Spinal cord (tissue), 10 donors: ENCODE results near the gene SPATA6. TPM values are rescaled to one million over a fixed set of nuclear protein-coding genes. Genes with fewer than 3 reads are reported as not detected.
"Not testable (repeated sequence)": the region's sequence is repeated elsewhere in the genome, so short reads cannot be mapped to it uniquely, and the experiment has no call there.

Experiments used
- DNase-seq, 6 donors: peaks; one replicate each; pipeline versions ENCODE4 v3.0.0 to v3.0.0-alpha.2; 2013 to 2015; ENCODE audit warnings: low spot score in 6 of 6, low read depth in 4 of 6
- H3K27ac ChIP-seq: one replicate; pipeline ENCODE4 v1.5.1; 2013; ENCODE audit warnings: low read depth, low read length, control low read depth
- H3K27me3 ChIP-seq: one replicate; pipeline ENCODE4 v1.6.1; 2013; ENCODE audit warnings: low read length; ENCODE audit not compliant: control insufficient read depth, insufficient read depth
- H3K36me3 ChIP-seq: one replicate; pipeline ENCODE4 v1.6.1; 2013; ENCODE audit warnings: low read length; ENCODE audit not compliant: control insufficient read depth, insufficient read depth
- H3K4me1 ChIP-seq: one replicate; pipeline ENCODE4 v1.6.1; 2013; ENCODE audit warnings: low read length; ENCODE audit not compliant: control insufficient read depth, insufficient read depth
- H3K4me3 ChIP-seq: one replicate; pipeline ENCODE4 v1.5.1; 2013; ENCODE audit warnings: low read depth, low read length, control low read depth
- H3K9me3 ChIP-seq: one replicate; pipeline ENCODE4 v1.6.1; 2013; ENCODE audit warnings: low read length; ENCODE audit not compliant: control insufficient read depth, insufficient read depth
- WGBS: methylation state at CpG from one replicate; pipeline ENCODE4 v1.1.5; 2013; ENCODE audit warnings: missing lambda C conversion rate; ENCODE audit not compliant: insufficient coverage; 5-methylcytosine and 5-hydroxymethylcytosine counted together
- polyA plus RNA-seq, 2 donors: library from polyadenylated mRNA; unstranded; fragments of 120-200 nt; gene quantifications; one replicate each; pipeline ENCODE4 v1.2.1, GENCODE V29; 2013; ENCODE audit not compliant: insufficient read length in 2 of 2
- total RNA-seq, 2 donors: library from RNA; depleted of rRNA in 1 of 2; stranded (reverse); fragments of 120-200 nt in 1 of 2; fragments of >200 nt in 1 of 2; gene quantifications; one replicate each; pipeline versions ENCODE4 v1.2.3 to v1.2.4, GENCODE V29; 2013 to 2014
- donor health status: healthy.

The SPATA6 gene
- total and polyA plus RNA-seq, 4 donors = 18.7 to 71.1 (median 33.9) TPM

- DNase-seq = no peak
- Histone ChIP-seq H3K4me3 (no peak overlapping the region), H3K27ac (no peak overlapping the region), H3K27me3 (no peaks in the 10 kb centered on the region), H3K36me3 (no peaks in the 10 kb centered on the region), H3K9me3 (no peaks in the 10 kb centered on the region), H3K4me1 (no peaks in the 10 kb centered on the region)
- WGBS = 78% methylated on average over 4 of the region's 4 CpGs
These were observed 180.6 kb downstream of the SPATA6 start for GRCh38 chr1:48291421-48291820.

GRCh38 chr1:48285525-48285924 lies 186.5 kb downstream of the SPATA6 start:
- no peaks in the 10 kb centered on the region for H3K27me3 ChIP-seq
- H3K9me3 ChIP-seq = no peaks in the 10 kb centered on the region
- no peaks in the 10 kb centered on the region for H3K4me1 ChIP-seq
- no peaks in the 10 kb centered on the region for H3K36me3 ChIP-seq
- no peak overlapping the region for H3K4me3 ChIP-seq
- DNase-seq = no peak
- 96% methylated on average over 2 of the region's 3 CpGs for WGBS
- no peak overlapping the region for H3K27ac ChIP-seq

- not testable (repeated sequence) for H3K4me1 ChIP-seq, H3K4me3 ChIP-seq, DNase-seq, H3K27ac ChIP-seq, H3K27me3 ChIP-seq, H3K9me3 ChIP-seq, H3K36me3 ChIP-seq
- 84% methylated on average over 7 of the region's 10 CpGs for WGBS
These were observed 187.1 kb downstream of the SPATA6 start for GRCh38 chr1:48284696-48285420.

- not testable (repeated sequence) for H3K4me3 ChIP-seq, H3K27ac ChIP-seq, H3K9me3 ChIP-seq, DNase-seq, H3K4me1 ChIP-seq, H3K36me3 ChIP-seq, H3K27me3 ChIP-seq
These were observed 189.7 kb downstream of the SPATA6 start for GRCh38 chr1:48282329-48282728.

GRCh38 chr1:48277437-48277836 lies 194.6 kb downstream of the SPATA6 start:
- H3K27me3 ChIP-seq, H3K4me3 ChIP-seq, H3K4me1 ChIP-seq, DNase-seq, H3K27ac ChIP-seq, H3K9me3 ChIP-seq, H3K36me3 ChIP-seq: not testable (repeated sequence)
- WGBS = 100% methylated on average over 3 of the region's 10 CpGs

GRCh38 chr1:48266576-48266975 lies 205.4 kb downstream of the SPATA6 start:
- H3K36me3 ChIP-seq = no peaks in the 10 kb centered on the region
- H3K4me3 ChIP-seq = no peak overlapping the region
- no peaks in the 10 kb centered on the region for H3K4me1 ChIP-seq
- H3K27ac ChIP-seq = no peak overlapping the region
- DNase-seq = peak in 1 of 6 donors; percentile 11
- peaks cover 3% of the 10 kb centered on the region for H3K9me3 ChIP-seq
- WGBS = no CpG with 5 or more reads among the region's 2 CpGs
- H3K27me3 ChIP-seq = no peaks in the 10 kb centered on the region

- Histone ChIP-seq H3K36me3 (no peaks in the 10 kb centered on the region), H3K9me3 (peaks cover 3% of the 10 kb centered on the region), H3K27ac (no peak overlapping the region), H3K27me3 (no peaks in the 10 kb centered on the region), H3K4me1 (no peaks in the 10 kb centered on the region), H3K4me3 (no peak overlapping the region)
- no peak for DNase-seq
- no CpG with 5 or more reads among the region's 1 CpG for WGBS
These were observed 209.0 kb downstream of the SPATA6 start for GRCh38 chr1:48263041-48263440.

GRCh38 chr1:48261881-48262400 lies 210.1 kb downstream of the SPATA6 start:
- no peaks in the 10 kb centered on the region for H3K9me3 ChIP-seq
- H3K27me3 ChIP-seq = no peaks in the 10 kb centered on the region
- peak in 2 of 6 donors; percentile 46 to 91 for DNase-seq
- no peak overlapping the region for H3K4me3 ChIP-seq
- no peak overlapping the region for H3K27ac ChIP-seq
- H3K36me3 ChIP-seq = no peaks in the 10 kb centered on the region
- no peaks in the 10 kb centered on the region for H3K4me1 ChIP-seq

GRCh38 chr1:48258106-48258505 lies 213.9 kb downstream of the SPATA6 start:
- no peaks in the 10 kb centered on the region for H3K27me3 ChIP-seq
- H3K36me3 ChIP-seq = no peaks in the 10 kb centered on the region
- H3K4me1 ChIP-seq = no peaks in the 10 kb centered on the region
- DNase-seq = no peak
- WGBS = no CpG with 5 or more reads among the region's 1 CpG
- no peaks in the 10 kb centered on the region for H3K9me3 ChIP-seq
- H3K27ac ChIP-seq = no peak overlapping the region
- H3K4me3 ChIP-seq = no peak overlapping the region

GRCh38 chr1:48254254-48254653 lies 217.8 kb downstream of the SPATA6 start:
- peak in 1 of 6 donors; percentile 28 for DNase-seq
- no peaks in the 10 kb centered on the region for H3K9me3 ChIP-seq
- no peaks in the 10 kb centered on the region for H3K36me3 ChIP-seq
- H3K27me3 ChIP-seq = no peaks in the 10 kb centered on the region
- H3K27ac ChIP-seq = no peak overlapping the region
- H3K4me3 ChIP-seq = no peak overlapping the region
- H3K4me1 ChIP-seq = no peaks in the 10 kb centered on the region
- WGBS = 83% methylated on average over 1 of the region's 1 CpG
